ENCODE data around the gene THAP3. TPM values are rescaled to one million over a fixed set of nuclear protein-coding genes. Genes with fewer than 3 reads are reported as not detected.
A peak's percentile ranks its signal among the peaks of the same experiment; 100 is the strongest.

The THAP3 gene
- polyA plus RNA-seq, 4 donors, result 18.6 to 29.8 (median 20.5) TPM

DNA sequence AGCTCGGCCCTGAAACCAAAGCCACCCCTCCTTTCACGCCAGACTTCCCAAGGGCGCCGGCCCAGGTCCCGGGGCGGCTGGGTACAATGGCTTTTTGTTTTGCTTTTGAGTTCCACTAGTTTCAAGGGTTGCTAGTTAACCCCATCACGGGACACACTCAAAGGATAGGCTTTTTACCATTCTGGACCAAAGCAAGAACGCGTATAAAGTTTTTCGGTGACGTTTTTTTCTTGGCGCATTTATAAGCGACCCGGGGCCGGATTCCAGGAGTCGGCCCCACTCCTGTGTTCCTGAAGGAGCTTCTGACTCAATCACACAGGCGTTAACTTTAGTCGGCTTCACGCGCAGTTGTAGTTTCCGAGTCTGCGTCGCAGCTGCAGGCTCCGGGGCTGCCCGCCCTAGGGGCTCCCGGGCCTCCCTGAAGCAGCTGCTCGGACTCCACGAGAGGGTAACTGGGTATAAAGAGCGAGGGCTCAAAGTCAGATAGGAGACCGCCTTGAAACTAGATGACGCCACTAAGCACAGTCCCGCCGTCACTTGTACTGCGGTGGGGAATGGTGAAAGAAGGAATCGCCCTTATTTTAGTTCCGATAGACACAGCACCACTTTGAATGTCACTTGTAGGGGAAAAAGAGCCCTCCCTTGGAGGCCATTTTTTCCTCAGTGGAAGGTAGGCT is 21.3 kb upstream of the THAP3 start:
- no peak for DNase-seq (ENCODE audit: low read depth in 4 of 4, low spot score in 2 of 4)

DNA sequence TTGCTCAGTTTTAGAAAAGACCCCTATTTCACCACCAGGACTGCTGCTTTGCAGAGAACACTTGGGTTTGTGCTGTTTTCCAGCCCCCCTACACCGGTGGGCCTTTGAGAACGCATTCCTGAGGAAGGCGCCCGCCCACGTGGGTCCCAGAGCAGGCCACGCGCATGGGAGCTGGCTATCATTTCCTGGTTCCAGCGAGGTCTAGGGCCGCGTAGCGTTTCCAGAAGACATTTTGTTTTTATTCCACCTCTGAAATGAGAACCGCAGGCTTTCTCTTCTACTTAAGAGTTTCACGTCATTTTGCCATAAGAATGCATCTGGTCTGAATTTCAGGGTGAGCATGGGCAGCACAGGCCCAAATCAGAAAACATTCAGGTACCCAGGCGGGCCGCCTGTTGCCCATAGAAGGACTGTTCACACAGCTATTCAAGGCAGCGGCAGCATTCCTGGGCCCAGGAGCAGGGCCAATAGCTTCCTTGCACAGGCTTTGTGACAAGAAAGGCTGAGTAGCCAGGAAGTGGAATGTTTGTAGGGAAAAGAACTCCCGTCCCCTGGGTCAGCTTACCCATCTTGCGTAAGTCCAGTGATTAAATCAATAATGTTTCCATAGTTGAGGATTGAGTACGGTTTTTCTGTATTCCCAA is 20.6 kb upstream of the THAP3 start:
- DNase-seq (ENCODE audit: low read depth in 4 of 4, low spot score in 2 of 4), result peak in 1 of 4 donors; percentile 68

DNA sequence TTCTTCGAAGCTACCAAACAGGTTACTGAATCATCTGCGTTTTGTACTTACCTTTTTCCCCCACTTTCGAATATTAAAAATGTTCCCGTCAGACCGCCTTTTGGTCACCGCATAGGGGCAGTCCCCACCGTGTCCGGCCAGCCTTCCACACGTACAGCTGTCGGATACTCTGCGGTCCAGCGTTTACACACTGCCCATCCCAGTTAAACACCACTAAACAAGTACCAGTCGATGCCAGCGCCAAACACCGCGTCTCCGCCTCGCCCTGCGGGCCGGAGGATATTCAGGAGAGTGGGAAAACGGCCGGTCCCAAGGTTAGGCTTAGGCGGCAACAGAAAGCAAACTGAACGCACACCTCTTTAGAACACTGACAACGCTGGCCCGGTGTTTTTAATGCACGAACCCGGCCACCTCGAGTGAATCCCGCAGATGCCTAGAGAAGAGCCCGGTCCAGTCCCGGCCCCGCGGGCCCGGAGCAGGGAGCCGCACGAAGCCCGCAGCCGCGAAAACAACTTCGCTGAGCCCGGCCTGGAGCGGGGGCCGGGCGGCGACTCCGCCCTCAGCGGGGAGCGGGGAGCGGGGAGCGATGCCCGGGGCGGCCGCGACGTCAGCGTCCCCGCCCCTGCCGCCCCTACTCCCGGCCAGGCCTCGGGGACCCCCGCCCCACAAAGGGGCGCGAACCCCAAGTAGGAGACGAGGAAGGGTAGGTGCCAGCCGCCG is 11.9 kb upstream of the THAP3 start:
- DNase-seq (ENCODE audit: low read depth in 4 of 4, low spot score in 2 of 4), result peak in 1 of 4 donors; percentile 35

DNA sequence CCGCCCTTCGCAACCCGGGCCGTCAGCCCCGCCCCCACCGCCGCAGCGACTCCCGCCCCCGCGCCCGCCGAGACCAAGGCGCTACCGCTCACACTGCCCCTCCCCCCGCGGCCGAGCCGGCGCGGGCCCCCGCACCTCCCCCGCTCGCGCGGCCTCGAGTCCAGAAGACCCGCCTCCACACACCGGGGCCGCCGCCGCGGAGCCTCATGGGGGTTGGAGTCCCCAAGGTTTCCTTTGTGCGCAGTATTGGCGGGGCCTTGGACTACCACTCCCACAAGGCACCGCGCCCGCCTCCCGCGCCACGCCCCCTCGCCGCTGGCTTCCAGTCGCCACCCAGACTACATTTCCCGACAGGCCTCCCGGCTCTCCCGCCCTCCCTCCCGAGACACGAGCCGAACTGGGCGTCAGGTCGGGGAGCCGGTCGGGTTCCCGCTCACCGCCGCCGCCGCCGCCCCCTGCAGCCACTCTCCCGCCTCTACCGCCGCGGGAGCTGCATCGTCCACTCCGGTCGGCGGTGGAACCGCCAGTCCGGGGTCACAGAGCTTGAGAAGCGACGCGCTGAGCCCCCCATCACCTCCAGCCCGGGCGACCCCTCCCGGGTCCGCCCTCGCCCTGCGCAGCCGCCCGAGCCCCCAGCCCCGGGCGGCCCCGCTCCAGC is 11.2 kb upstream of the THAP3 start, which contains the start of gene PHF13:
TSS of gene PHF13 (plus strand) at position 371 of the 658 bp plus-strand sequence. CDS start 336 bp downstream, outside the sequence.
- DNase-seq (ENCODE audit: low read depth in 4 of 4, low spot score in 2 of 4), result peak in 3 of 4 donors; percentile 89 to 97 (median 96)

DNA sequence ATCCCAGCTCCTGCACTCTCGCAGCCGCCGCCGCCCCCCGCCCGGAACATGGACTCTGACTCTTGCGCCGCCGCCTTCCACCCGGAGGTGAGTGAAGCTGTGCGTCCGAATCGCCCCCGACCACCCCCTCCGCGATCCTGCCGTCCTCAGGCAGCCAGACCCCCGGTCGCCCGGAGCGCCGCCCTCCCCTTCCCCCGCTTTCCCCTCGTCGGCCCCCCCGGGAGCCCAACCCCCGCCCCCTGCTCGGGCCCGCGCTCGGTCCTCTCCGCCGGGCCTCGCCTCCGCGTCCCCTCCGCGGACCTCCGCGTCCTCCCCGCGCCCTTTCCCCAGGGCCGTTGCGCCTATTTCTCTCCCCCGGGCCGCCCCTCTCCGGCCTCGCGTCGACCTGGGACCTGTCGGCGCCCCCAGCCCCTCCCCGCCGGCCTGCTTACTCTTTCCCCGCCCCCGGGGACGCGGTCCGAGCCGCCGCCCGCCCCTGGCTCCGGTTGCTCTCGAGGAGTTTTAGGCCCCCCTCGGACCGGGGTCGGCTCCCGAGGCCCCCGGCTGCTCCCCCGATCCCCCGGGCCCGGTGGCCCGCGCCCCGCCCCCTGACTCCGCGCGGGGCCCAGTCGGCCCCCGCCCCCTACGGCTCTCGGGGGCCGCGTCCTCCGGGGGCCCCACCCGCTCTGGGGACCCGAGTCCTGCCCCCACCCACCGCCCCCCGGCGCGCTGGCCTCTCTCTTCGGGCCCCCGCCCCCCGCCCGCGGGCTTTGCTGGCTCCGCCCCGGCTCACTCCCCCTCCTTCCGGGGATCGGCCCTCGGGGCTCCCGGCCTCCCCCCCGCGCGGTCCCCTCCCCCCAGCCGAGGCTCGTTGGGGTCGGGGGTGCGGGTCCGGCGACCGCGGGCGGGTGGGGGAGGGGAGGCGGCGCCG is 10.4 kb upstream of the THAP3 start:
- no peak for DNase-seq (ENCODE audit: low read depth in 4 of 4, low spot score in 2 of 4)

DNA sequence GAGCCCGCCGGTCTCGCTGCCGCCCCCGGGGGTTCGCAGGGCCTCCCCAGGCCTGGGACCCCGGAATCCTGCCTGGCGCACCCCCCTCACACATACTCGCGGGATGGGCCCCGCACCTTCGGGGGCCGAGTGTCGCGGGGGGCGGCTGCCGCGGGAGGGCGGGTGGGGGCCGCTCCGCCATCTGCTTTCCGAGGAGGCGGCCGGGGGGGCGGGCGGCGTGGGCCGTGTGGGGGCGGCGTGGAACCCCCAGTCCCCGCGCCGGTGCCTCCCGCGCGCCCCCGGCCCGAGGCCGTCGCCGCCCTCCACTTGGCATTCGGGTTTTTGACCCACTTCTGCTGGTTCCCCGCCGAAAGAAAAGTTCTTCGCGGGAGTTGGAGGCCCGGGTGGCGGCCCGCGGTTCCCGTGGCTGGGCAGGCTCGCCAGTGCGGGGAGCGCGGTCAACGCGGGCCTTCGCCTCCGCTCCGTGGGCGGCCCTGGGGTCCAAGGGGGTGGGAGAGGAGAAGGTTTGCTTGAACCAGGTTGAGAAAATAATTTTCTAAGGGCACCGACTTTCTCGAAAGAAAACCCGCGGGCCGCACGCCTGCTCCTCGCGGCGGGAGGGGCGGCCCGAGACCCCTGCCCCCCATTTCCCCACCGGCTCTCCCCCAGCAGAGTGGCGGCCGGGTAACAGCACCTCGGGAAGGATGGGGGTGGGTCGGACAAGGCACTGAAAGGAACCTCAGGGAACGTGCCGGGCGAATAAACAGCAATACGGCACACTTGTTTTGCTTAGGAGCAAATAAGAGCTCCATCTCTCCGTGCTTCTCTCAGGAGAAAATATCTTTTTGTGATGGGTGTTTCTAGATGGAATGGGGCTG is 9.5 kb upstream of the THAP3 start:
- DNase-seq (ENCODE audit: low read depth in 4 of 4, low spot score in 2 of 4), result no peak

DNA sequence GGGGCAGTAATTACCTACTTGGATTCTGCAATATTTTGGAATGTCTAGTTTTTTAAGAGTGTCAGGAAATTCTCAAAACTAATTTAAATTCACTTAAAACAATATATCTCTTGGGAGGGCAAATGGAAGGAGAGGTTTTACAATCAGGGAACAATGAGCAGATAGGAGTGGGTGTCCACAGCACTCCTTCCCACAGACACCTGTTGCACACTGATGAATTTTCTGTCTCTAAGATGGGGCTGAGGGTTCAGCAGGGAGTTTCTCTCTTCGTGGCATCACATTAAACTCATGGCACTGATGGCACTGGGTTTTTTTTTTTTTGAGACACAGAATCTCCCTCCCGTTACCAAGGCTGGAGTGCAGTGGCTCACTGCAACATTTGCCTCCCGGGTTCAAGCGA is 5.6 kb upstream of the THAP3 start:
- no peak for DNase-seq (ENCODE audit: low read depth in 4 of 4, low spot score in 2 of 4)

DNA sequence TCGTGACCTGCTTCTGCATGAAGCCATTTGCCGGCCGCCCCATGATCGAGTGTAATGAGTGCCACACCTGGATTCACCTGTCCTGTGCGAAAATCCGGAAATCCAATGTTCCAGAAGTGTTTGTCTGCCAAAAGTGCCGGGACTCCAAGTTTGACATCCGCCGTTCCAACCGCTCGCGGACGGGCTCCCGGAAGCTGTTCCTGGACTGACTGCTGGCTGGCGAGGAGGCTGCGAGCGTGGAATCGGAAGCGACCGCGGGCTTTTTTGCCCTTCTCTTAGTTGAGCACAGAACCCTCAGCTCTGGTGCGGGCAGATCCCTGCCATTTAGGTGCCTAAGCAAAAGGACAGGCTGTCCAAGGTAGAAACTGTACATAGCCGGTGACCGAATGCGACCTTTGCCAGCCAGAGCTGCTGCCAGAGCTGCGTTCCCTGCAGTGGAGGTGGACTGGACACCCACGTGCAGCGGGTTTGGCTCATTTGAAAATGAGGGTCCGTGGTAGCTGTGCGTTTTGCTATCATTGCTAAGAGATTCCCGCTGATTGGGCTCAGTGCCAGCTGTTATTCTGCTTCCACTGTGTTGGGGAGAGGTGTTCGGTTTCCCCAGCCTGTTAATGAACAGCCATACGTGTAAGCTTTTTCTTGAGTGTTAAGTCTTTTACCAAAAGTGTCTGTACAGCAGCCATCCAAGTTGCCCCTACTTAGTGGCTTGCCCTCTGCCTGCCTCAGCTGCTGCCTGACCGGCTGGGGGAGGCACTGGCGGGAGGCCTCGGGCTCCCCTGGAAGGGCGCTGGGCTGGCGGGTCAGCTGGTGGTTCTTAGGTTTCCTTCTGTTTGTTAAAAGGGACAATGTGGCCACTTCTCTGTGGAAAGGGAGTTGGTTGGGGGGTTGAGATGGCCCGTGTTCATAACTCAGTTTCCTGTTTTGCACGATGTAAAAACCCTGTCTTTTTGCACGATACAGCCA is 3.0 kb upstream of the THAP3 start:
- no peak for DNase-seq (ENCODE audit: low read depth in 4 of 4, low spot score in 2 of 4)

DNA sequence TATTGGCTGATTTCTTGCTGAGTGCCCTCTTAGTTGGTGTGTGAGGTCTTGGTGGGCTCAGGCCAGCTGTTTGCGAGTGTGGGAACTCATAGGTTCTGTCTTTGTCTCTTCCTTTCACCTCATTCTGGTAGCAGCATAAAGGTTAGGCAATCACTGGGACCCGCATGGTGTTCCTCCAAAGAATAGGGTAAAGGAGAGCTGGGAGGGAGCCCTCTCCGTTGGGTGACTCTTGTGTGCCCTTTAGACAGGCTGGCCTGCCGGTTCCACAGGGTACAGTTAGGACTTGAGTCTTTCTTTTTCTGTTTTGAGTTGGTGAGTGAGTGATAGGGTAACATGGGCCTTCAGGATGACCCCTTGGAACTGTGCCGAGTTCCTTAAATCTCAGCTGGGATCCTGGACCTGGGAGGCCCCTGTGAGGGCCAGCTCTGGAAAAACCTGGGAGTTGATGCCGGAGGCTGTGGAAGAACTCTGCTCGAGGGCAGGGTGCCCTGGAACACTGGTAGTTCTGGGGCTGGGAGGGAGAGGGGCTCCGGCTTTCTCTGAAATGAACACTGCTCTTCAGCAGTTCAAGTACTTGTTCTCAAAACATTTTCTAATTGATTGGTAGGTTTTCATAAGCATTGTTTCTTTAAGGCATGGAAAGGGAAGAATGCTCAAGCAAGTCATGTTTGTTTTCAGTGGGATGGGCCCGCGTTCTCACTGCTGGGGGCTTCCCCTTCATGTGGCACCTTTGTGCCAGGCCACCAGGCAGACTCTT is 2.1 kb upstream of the THAP3 start:
- DNase-seq (ENCODE audit: low read depth in 4 of 4, low spot score in 2 of 4), result no peak

DNA sequence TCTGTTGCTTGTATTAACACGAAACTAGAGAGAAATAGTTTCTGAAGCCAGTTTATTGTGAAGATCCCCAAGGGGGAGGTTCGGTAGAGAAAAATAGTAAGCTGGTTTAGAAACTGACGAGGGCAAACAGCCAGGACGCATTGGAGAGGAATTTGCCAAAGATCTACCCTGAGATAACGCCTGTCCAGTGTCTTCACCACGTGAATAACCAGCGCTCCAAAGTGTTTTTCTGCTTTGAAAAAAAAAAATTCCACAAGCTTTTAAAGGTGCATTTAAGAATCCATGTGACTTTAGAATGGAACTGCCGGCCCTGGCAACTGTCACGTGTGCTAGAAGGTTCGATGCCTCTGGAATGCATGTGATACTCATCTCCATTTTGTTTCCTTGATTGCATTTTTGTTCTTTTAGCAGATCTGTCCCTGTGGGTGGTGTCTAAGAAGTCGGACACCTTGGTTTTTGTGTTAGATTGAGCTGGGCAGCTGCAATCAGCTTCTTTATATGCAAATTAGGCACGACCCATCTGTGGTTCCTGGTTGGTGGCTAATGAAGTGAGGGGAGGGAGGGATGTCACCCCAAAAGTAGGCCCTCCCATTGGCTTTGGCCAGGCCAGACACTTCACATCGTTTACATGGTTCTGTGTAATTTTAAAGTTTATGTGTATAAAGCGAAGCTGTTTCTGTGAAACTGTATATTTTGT is 1.3 kb upstream of the THAP3 start:
- no peak for DNase-seq (ENCODE audit: low read depth in 4 of 4, low spot score in 2 of 4)

DNA sequence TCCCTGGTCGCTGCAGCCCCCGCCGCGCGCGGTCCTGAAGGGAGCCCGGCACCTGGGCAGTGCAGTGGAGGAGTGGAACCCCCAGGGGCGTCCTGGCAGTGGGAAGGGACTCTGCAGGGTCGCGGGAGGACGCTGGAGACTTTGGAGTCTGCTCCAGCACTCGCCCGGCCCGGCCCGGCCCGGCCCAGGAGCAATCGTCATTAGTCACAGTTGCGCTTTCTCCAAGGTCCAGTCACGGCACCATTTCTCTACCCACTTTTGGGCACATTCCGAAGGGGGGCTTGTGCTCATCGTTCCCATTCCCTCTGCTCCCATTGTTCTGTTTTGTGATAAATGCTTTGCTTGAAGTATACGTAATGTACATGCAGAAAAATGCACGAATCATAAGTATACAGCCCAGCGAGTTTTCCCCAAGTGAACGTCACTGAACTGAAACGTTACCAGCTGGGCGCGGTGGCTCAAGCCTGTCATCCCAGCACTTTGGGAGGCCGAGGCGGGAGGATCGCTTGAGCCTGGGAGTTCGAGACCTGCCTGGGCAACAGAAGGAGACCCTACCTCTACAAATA is 999 bp downstream of the THAP3 start:
- DNase-seq (ENCODE audit: low read depth in 4 of 4, low spot score in 2 of 4), result no peak

DNA sequence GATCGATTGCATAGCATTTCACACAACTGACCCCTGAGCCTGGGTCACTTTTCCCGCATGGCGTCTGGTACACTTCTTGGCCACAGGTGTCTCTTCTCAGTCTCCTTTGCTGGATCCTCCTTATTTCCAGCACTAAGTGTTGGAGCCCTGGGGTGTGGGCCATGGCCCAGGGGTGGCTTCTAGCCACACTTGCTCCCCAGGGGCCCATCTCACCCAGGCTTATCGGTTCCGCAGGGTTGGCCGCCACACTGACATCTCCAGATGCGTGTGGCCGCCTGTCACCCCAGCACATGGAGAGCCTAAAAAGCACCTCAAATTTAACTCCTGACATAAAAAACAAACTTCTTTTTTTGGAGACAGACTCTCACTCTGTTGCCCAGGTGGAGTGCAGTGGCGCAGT is 2.4 kb downstream of the THAP3 start:
- no peak for DNase-seq (ENCODE audit: low read depth in 4 of 4, low spot score in 2 of 4)

DNA sequence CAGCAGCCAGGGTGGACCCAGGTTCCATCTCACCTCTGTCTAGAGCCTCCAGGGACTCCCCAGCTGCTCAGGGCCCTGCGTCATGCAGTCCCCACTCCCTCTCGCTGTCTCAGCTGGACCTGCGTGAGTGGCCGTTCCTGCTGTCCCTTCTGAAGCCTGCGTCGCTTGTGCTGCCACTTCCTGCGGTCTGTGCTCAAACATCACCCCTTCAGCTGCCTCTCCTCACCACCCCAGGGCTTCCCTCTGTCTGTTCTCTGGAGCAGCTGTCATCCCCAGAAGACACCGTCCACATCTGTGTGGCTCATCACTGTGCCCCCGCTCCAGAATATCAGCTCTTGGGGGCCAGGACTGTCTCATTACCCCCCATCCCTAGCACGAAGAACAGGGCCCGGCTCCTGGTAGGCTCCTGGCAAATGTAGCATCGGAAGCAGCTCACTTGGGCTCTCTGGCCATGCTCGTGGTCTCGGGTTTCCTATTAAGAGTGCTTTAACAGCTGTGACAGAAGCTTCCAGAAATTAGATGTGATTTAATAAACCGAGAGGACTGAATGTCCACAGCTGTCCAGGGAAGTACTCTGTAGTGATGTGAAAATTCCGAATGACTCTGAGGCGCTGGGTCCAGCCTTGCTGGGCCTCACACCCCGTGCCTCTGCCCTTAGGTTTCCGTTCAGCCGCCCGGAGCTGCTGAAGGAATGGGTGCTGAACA is 3.3 kb downstream of the THAP3 start:
- DNase-seq (ENCODE audit: low read depth in 4 of 4, low spot score in 2 of 4), result no peak

DNA sequence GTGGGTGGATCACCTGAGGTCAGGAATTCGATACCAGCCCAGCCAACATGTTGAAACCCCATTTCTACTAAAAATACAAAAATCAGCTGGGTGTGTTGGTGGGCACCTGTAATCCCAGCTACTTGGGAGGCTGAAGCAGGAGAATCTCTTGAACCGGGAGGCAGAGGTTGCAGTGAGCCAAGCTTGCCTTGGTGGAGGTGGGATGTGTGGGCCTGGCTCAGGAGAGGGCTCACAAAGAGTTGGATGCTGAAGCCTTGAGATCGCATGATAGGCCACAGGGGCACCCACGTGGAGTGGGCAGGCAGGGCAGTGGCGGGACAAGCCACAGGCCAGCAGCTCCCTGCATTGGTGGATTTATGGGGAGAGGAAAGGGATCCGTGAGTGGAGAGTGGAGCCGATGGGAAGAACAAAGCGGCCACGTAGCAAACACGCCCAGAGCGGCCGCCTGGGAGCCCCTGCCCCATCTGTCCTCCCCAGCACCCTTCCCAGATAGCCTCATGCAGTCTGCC is 4.4 kb downstream of the THAP3 start:
- no peak for DNase-seq (ENCODE audit: low read depth in 4 of 4, low spot score in 2 of 4)

DNA sequence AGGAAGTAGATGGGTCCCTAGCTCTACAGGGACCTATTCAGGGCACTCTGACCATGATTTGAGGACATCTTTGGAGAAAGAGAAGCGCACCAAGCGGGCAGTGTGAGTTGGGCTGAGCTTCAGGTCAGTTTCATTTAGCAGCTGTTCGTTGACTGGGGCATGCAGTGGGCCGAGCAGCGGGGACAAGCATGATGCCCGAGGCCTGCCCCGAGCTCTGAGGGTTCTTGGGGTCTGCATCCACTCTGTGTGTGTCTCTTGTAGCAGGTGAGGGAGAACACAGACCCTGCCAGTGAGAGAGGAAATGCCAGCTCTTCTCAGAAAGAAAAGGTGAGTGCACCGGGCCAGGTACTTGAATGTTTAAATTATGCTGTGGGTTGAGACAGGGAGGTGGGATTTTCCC is 5.4 kb downstream of the THAP3 start:
- DNase-seq (ENCODE audit: low read depth in 4 of 4, low spot score in 2 of 4), result no peak

DNA sequence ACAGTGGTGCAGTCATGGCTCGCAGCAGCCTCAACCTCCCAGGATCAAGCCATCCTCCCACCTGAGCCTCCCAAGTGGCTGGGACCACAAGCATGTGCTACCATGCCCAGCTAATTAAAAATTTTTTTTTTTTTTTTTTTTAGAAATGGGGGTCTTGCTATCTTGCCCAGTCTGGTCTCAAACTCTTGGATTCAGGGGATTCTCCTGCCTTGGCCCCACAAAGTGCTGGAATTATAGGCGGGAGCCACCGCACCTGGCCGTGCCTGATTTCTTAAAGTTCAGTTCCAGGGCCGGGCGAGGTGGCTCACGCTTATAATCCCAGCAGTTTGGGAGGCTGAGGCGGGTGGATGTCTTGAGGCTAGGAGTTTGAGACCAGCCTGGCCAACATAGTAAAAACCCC is 6.4 kb downstream of the THAP3 start:
- DNase-seq (ENCODE audit: low read depth in 4 of 4, low spot score in 2 of 4), result no peak
